ENCODE results near the gene LMBR1.
A peak's percentile ranks its signal among the peaks of the same experiment; 100 is the strongest.

Gene LMBR1

GRCh38 chr7:156897673-156898072, 4.7 kb upstream of the LMBR1 start:
- TF ChIP-seq CTCF (IDR thresholded peaks at IDR 0.05; ENCODE audit: insufficient read depth, low read depth, low read length, missing control alignments), result no peak
- no peak overlapping the region for H3K4me3 ChIP-seq (ENCODE audit: low read length)
- peak; percentile 33 for DNase-seq (ENCODE audit: low read depth)

- H3K4me3 ChIP-seq (ENCODE audit: low read length), result no peak overlapping the region
- no peak for TF ChIP-seq CTCF (IDR thresholded peaks at IDR 0.05; ENCODE audit: insufficient read depth, low read depth, low read length, missing control alignments)
- no peak for DNase-seq (ENCODE audit: low read depth)
These were observed 3.5 kb upstream of the LMBR1 start for GRCh38 chr7:156896388-156897022.

- no peak overlapping the region for H3K4me3 ChIP-seq (ENCODE audit: low read length)
- DNase-seq (ENCODE audit: low read depth), result no peak
These were observed 2.2 kb upstream of the LMBR1 start for GRCh38 chr7:156895024-156895780.

GRCh38 chr7:156892081-156892800, 742 bp downstream of the LMBR1 start:
- DNase-seq (ENCODE audit: low read depth), result peak; percentile 33
- TF ChIP-seq CTCF (IDR thresholded peaks at IDR 0.05; ENCODE audit: insufficient read depth, low read depth, low read length, missing control alignments), result no peak
- peak overlapping the region; percentile 79 for H3K4me3 ChIP-seq (ENCODE audit: low read length)

More at GRCh38 chr7:156895024-156895780, 2.2 kb upstream of the LMBR1 start:
- TF ChIP-seq CTCF (IDR thresholded peaks at IDR 0.05; ENCODE audit: insufficient read depth, low read depth, low read length, missing control alignments), result no peak

- H3K4me3 ChIP-seq (ENCODE audit: low read length), result no peak overlapping the region
- no peak for TF ChIP-seq CTCF (IDR thresholded peaks at IDR 0.05; ENCODE audit: insufficient read depth, low read depth, low read length, missing control alignments)
- DNase-seq (ENCODE audit: low read depth), result peak; percentile 40
These were observed 3.2 kb downstream of the LMBR1 start for GRCh38 chr7:156889746-156890145.

GRCh38 chr7:156889089-156889488, 3.9 kb downstream of the LMBR1 start:
- H3K4me3 ChIP-seq (ENCODE audit: low read length), result no peak overlapping the region
- peak; percentile 29 for DNase-seq (ENCODE audit: low read depth)
- no peak for TF ChIP-seq CTCF (IDR thresholded peaks at IDR 0.05; ENCODE audit: insufficient read depth, low read depth, low read length, missing control alignments)
